Osteoblast (primary cell): ENCODE data around the gene NARF. TPM values are rescaled to one million over a fixed set of nuclear protein-coding genes. Genes with fewer than 3 reads are reported as not detected.
"Not testable (repeated sequence)": the region's sequence is repeated elsewhere in the genome, so short reads cannot be mapped to it uniquely, and the experiment has no call there.

ENCODE experiments used
- DNase-seq: peaks from one replicate; pipeline ENCODE4 v3.0.0; 2011; ENCODE audit warnings: low spot score, mixed read lengths; ENCODE audit not compliant: insufficient read length; ENCODE audit errors: missing footprints
- H2AFZ ChIP-seq: 2 replicates; pipeline ENCODE4 v1.6.0; 2011; ENCODE audit warnings: mild to moderate bottlenecking, low read length
- H3K27ac ChIP-seq: 2 replicates; pipeline ENCODE4 v1.5.1; 2011; ENCODE audit warnings: mild to moderate bottlenecking, low read depth, low read length, moderate library complexity
- H3K27me3 ChIP-seq: 2 replicates; pipeline ENCODE4 v1.6.0; 2012; ENCODE audit warnings: mild to moderate bottlenecking, control low read depth, inconsistent platforms, low read length, moderate library complexity; ENCODE audit not compliant: insufficient read depth
- H3K36me3 ChIP-seq: 2 replicates; pipeline ENCODE4 v1.5.1; 2011; ENCODE audit warnings: mild to moderate bottlenecking, low read length, control low read depth, moderate library complexity; ENCODE audit not compliant: insufficient read depth
- H3K4me1 ChIP-seq: 2 replicates; pipeline ENCODE4 v1.5.1; 2011; ENCODE audit warnings: mild to moderate bottlenecking, low read length, control low read depth, moderate library complexity; ENCODE audit not compliant: insufficient read depth
- H3K4me2 ChIP-seq: 2 replicates; pipeline ENCODE4 v1.6.0; 2011; ENCODE audit warnings: mild to moderate bottlenecking, low read length; ENCODE audit not compliant: insufficient read depth
- H3K4me3 ChIP-seq: fragments of 200-600 bp; sonication (generic); 3 replicates; pipeline ENCODE4 v1.5.1; 2012; ENCODE audit warnings: mild to moderate bottlenecking, low read length, inconsistent platforms; ENCODE audit not compliant: insufficient read depth
- H3K79me2 ChIP-seq: 2 replicates; pipeline ENCODE4 v1.6.0; 2012; ENCODE audit warnings: mild to moderate bottlenecking, low read length, control low read depth, inconsistent platforms; ENCODE audit not compliant: insufficient read depth
- H3K9me3 ChIP-seq: 2 replicates; pipeline ENCODE4 v1.5.1; 2011; ENCODE audit warnings: low read depth, low read length, control low read depth
- H4K20me1 ChIP-seq: 2 replicates; pipeline ENCODE4 v1.6.0; 2012; ENCODE audit warnings: mild to moderate bottlenecking, low read length, control low read depth; ENCODE audit not compliant: insufficient read depth
- total RNA-seq: library from RNA; depleted of rRNA; stranded (reverse); fragments of >200 nt; gene quantifications from 2 replicates; pipeline ENCODE4 v1.2.3, GENCODE V29; 2012
- TF ChIP-seq, protein P1 (sequence below): IDR thresholded peaks from 2 replicates; pipeline ENCODE4 v1.5.1; 2011; ENCODE audit warnings: mild to moderate bottlenecking, low read depth, low read length, moderate library complexity; ENCODE audit errors: extremely low read depth

NARF gene
- total RNA-seq, 1 donor, result 34.4 TPM

- peak overlapping the region; percentile 97 for H3K4me2 ChIP-seq
- no peaks in the 10 kb centered on the region for H3K27me3 ChIP-seq
- TF ChIP-seq, protein P1, sequence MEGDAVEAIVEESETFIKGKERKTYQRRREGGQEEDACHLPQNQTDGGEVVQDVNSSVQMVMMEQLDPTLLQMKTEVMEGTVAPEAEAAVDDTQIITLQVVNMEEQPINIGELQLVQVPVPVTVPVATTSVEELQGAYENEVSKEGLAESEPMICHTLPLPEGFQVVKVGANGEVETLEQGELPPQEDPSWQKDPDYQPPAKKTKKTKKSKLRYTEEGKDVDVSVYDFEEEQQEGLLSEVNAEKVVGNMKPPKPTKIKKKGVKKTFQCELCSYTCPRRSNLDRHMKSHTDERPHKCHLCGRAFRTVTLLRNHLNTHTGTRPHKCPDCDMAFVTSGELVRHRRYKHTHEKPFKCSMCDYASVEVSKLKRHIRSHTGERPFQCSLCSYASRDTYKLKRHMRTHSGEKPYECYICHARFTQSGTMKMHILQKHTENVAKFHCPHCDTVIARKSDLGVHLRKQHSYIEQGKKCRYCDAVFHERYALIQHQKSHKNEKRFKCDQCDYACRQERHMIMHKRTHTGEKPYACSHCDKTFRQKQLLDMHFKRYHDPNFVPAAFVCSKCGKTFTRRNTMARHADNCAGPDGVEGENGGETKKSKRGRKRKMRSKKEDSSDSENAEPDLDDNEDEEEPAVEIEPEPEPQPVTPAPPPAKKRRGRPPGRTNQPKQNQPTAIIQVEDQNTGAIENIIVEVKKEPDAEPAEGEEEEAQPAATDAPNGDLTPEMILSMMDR, result no peak
- H3K79me2 ChIP-seq, result peaks cover 7% of the 10 kb centered on the region
- H3K9me3 ChIP-seq, result no peaks in the 10 kb centered on the region
- H4K20me1 ChIP-seq, result no peaks in the 10 kb centered on the region
- peak overlapping the region; percentile 52 for H2AFZ ChIP-seq
- H3K27ac ChIP-seq, result peak overlapping the region; percentile 97
- DNase-seq, result peak; percentile 58
- peak overlapping the region; percentile 83 for H3K4me3 ChIP-seq
- H3K4me1 ChIP-seq, result peaks cover 12% of the 10 kb centered on the region
- H3K36me3 ChIP-seq, result peaks cover 10% of the 10 kb centered on the region
Measured at GRCh38 chr17:82457073-82457928, 1.2 kb upstream of the NARF start.

DNA sequence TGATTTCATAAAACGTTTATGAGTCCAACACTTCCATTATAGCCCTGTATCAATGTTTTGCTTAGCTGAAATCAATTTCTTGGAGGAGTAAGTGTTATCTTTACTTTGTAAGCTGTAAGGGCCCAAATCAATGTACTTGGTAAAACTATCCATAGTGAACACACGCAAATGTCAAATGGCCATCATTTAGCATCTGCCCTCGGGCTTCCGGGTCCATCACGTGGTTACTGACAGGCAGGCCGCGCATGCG, 687 bp upstream of the NARF start:
- no peaks in the 10 kb centered on the region for H4K20me1 ChIP-seq
- peaks cover 12% of the 10 kb centered on the region for H3K4me1 ChIP-seq
- H3K27me3 ChIP-seq, result no peaks in the 10 kb centered on the region
- peak overlapping the region; percentile 97 for H3K27ac ChIP-seq
- peak overlapping the region; percentile 52 for H2AFZ ChIP-seq
- TF ChIP-seq, protein P1, result no peak
- H3K9me3 ChIP-seq, result no peaks in the 10 kb centered on the region
- peak overlapping the region; percentile 83 for H3K4me3 ChIP-seq
- no peak for DNase-seq
- H3K36me3 ChIP-seq, result peaks cover 12% of the 10 kb centered on the region
- peak overlapping the region; percentile 97 for H3K4me2 ChIP-seq
- H3K79me2 ChIP-seq, result peaks cover 7% of the 10 kb centered on the region

GRCh38 chr17:82458885-82459424, 414 bp downstream of the NARF start:
- TF ChIP-seq, protein P1, result no peak
- no peaks in the 10 kb centered on the region for H3K9me3 ChIP-seq
- H3K4me2 ChIP-seq, result peak overlapping the region; percentile 97
- H3K79me2 ChIP-seq, result peaks cover 7% of the 10 kb centered on the region
- peaks cover 12% of the 10 kb centered on the region for H3K4me1 ChIP-seq
- no peaks in the 10 kb centered on the region for H4K20me1 ChIP-seq
- peaks cover 15% of the 10 kb centered on the region for H3K36me3 ChIP-seq
- peak overlapping the region; percentile 60 for H3K27ac ChIP-seq
- DNase-seq, result peak; percentile 91
- peak overlapping the region; percentile 75 for H2AFZ ChIP-seq
- no peaks in the 10 kb centered on the region for H3K27me3 ChIP-seq
- H3K4me3 ChIP-seq, result peak overlapping the region; percentile 83

- H3K4me3 ChIP-seq, H4K20me1 ChIP-seq: not testable (repeated sequence)
Measured at GRCh38 chr17:82459936-82460335, 1.4 kb downstream of the NARF start.

More at GRCh38 chr17:82459936-82460335, 1.4 kb downstream of the NARF start:
- H3K27ac ChIP-seq, H3K27me3 ChIP-seq, H3K79me2 ChIP-seq, H2AFZ ChIP-seq, H3K9me3 ChIP-seq: not testable (repeated sequence)
- peaks cover 25% of the 10 kb centered on the region for H3K36me3 ChIP-seq
- DNase-seq, result peak; percentile 75
- H3K4me1 ChIP-seq, result peaks cover 12% of the 10 kb centered on the region
- H3K4me2 ChIP-seq, result peak overlapping the region; percentile 97
